NT2/D1 (cell line): ENCODE data around the gene GTF2A2.

Source experiments
- YY1 ChIP-seq: IDR thresholded peaks from 2 replicates; pipeline ENCODE4 v1.6.1; 2011; ENCODE audit not compliant: insufficient read length, insufficient read depth
- ZNF274 ChIP-seq: IDR thresholded peaks from 2 replicates; pipeline ENCODE4 v1.6.1; 2011; ENCODE audit warnings: mild to moderate bottlenecking, low read depth, low read length

GRCh38 chr15:59594493-59594942 lies 62.8 kb downstream of the GTF2A2 start:
- no peak for TF ChIP-seq ZNF274
- no peak for TF ChIP-seq YY1
